ENCODE results near the gene SLC25A34. TPM values are rescaled to one million over a fixed set of nuclear protein-coding genes. Genes with fewer than 3 reads are reported as not detected.

Gene SLC25A34
- total RNA-seq, 1 donor from 2014 or later = 6.1 TPM

DNA sequence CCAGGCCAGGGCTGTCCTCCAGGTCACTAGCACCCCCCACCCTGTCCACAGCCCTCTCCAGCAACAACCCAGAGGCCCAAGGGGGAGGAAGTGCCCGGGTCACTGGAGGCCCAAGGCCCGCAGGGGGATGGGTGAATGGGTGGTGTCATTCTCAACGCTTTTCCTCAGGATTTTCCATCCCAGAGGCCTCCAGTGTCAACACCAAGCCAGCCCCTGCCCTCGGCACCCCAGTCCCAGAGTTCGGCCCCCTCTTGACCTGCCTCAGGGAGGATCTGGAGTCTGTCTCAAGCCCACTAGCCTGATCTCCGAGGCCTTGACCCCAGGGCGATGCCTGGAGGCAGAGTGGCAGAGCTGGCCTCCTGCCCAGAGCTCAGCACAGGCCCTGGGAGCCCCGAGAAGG, 11.3 kb downstream of the SLC25A34 start:
- Mint-ChIP-seq H3K9me3 (no peaks in the 10 kb centered on the region), H3K36me3 (no peaks in the 10 kb centered on the region), H3K4me1 (peaks cover 11% of the 10 kb centered on the region), H3K4me3 (no peak overlapping the region), H3K27me3 (ENCODE audit: low read depth) (no peaks in the 10 kb centered on the region), H3K27ac (no peak overlapping the region)
- TF ChIP-seq CTCF (IDR thresholded peaks at IDR 0.05; ENCODE audit: unreplicated experiment) = no peak
- DNase-seq (ENCODE audit: low spot score in 2 of 2, unreplicated experiment in 2 of 2) = no peak

DNA sequence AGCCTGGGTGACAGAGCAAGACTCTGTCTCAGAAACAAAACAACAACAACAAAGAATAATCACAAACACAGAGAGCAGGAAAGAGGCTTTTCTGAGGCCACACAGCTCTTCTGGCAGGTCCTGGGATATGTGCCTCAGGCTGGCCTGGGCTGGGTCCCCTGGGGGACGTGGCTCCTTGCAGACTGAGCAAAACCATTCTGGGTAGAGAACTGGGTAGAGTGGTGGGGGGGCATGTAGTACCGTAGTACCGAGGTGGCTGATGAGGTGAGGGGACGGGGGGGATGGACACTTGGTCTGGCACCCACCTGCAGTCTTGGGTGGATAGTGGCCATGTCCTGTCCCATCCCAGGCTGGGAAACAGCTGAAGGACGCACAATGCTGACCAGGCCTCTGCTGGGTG, 12.2 kb downstream of the SLC25A34 start:
- H3K9me3 Mint-ChIP-seq = no peaks in the 10 kb centered on the region
- H3K4me1 Mint-ChIP-seq = peaks cover 11% of the 10 kb centered on the region
- H3K27ac Mint-ChIP-seq = no peak overlapping the region
- no peak for TF ChIP-seq CTCF (IDR thresholded peaks at IDR 0.05; ENCODE audit: unreplicated experiment)
- no peaks in the 10 kb centered on the region for H3K27me3 Mint-ChIP-seq (ENCODE audit: low read depth)
- no peak for DNase-seq (ENCODE audit: low spot score in 2 of 2, unreplicated experiment in 2 of 2)
- H3K36me3 Mint-ChIP-seq = no peaks in the 10 kb centered on the region
- H3K4me3 Mint-ChIP-seq = no peak overlapping the region

DNA sequence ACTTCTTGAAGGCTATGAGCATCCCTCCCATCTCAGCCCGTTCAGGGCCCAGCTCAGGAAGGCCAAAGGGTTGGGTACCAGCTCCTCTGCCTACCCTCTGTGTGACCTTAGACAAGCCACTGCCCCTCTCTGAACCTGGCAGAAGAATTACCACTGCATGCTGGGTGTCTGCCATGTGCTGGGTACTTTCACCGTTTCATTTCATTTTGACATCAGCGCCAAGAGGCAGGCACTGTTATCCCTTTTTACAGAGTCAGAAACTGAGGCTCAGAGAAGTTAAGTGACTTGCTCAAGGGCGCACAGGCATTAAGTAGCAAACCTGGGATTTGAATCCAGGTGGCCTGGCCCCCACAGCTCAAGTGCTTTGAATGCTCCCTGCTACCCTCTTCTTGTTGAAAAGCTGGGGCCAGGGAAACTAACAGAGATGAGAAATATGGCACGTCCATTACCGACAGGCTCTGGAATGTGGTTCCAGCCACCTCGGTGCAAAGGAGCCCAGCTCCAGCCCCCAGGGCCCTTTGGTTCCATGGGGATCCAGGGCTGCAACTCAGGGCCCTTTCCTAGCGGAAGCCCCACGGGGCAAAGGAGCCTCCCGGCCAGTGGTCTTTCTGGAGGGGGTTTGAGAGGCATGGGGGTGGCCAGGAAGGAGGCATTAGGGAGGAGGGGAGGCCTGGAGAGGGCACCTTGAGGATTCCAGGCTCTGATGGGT, 12.8 kb downstream of the SLC25A34 start:
- no peak for DNase-seq (ENCODE audit: low spot score in 2 of 2, unreplicated experiment in 2 of 2)
- peaks cover 11% of the 10 kb centered on the region for H3K4me1 Mint-ChIP-seq
- no peaks in the 10 kb centered on the region for H3K9me3 Mint-ChIP-seq
- no peak overlapping the region for H3K27ac Mint-ChIP-seq
- no peak overlapping the region for H3K4me3 Mint-ChIP-seq
- H3K36me3 Mint-ChIP-seq = no peaks in the 10 kb centered on the region
- H3K27me3 Mint-ChIP-seq (ENCODE audit: low read depth) = no peaks in the 10 kb centered on the region
- no peak for TF ChIP-seq CTCF (IDR thresholded peaks at IDR 0.05; ENCODE audit: unreplicated experiment)

GRCh38 chr1:15749399-15750291, 13.6 kb downstream of the SLC25A34 start:
- no peaks in the 10 kb centered on the region for H3K36me3 Mint-ChIP-seq
- H3K9me3 Mint-ChIP-seq = no peaks in the 10 kb centered on the region
- TF ChIP-seq CTCF (IDR thresholded peaks at IDR 0.05; ENCODE audit: unreplicated experiment) = no peak
- no peak for DNase-seq (ENCODE audit: low spot score in 2 of 2, unreplicated experiment in 2 of 2)
- H3K27me3 Mint-ChIP-seq (ENCODE audit: low read depth) = no peaks in the 10 kb centered on the region
- H3K4me3 Mint-ChIP-seq = no peak overlapping the region
- H3K4me1 Mint-ChIP-seq = peaks cover 11% of the 10 kb centered on the region
- no peak overlapping the region for H3K27ac Mint-ChIP-seq

GRCh38 chr1:15750924-15751323, 14.9 kb downstream of the SLC25A34 start:
- no peak overlapping the region for H3K4me3 Mint-ChIP-seq
- no peak for DNase-seq (ENCODE audit: low spot score in 2 of 2, unreplicated experiment in 2 of 2)

More at GRCh38 chr1:15750924-15751323, 14.9 kb downstream of the SLC25A34 start:
- no peaks in the 10 kb centered on the region for H3K9me3 Mint-ChIP-seq
- peaks cover 11% of the 10 kb centered on the region for H3K4me1 Mint-ChIP-seq
- no peak for TF ChIP-seq CTCF (IDR thresholded peaks at IDR 0.05; ENCODE audit: unreplicated experiment)
- no peaks in the 10 kb centered on the region for H3K36me3 Mint-ChIP-seq
- H3K27ac Mint-ChIP-seq = no peak overlapping the region
- no peaks in the 10 kb centered on the region for H3K27me3 Mint-ChIP-seq (ENCODE audit: low read depth)

Measured in mesothelial cell of epicardium (in vitro differentiated cells).